Loucy (cell line): Measurements from ENCODE around the gene TESMIN.

Experiments used
- H2AFZ ChIP-seq: fragments of 200-600 bp; sonication (generic); 2 replicates; pipeline ENCODE4 v1.6.0; 2016; ENCODE audit warnings: antibody characterized with exemption, mild to moderate bottlenecking, low read length, moderate library complexity
- H3F3A ChIP-seq: fragments of 200-600 bp; 2 replicates; pipeline ENCODE4 v1.6.0; 2016; ENCODE audit warnings: antibody characterized with exemption, low read depth, mild to moderate bottlenecking
- H3K27me3 ChIP-seq: fragments of 200-600 bp; sonication (generic); 2 replicates; pipeline ENCODE4 v1.6.1; 2014; ENCODE audit warnings: low read length, mild to moderate bottlenecking; ENCODE audit not compliant: insufficient read depth, poor library complexity, severe bottlenecking
- H3K36me3 ChIP-seq: fragments of 200-600 bp; sonication (generic); 2 replicates; pipeline ENCODE4 v1.6.1; 2016; ENCODE audit warnings: low read length; ENCODE audit not compliant: insufficient read depth
- H3K4me1 ChIP-seq: fragments of 200-600 bp; sonication (generic); 2 replicates; pipeline ENCODE4 v1.5.1; 2014; ENCODE audit warnings: low read length, mild to moderate bottlenecking; ENCODE audit not compliant: insufficient read depth, poor library complexity, severe bottlenecking
- H3K4me2 ChIP-seq: fragments of 200-600 bp; sonication (generic); 2 replicates; pipeline ENCODE4 v1.6.0; 2014; ENCODE audit warnings: antibody characterized with exemption, low read length, low read depth, mild to moderate bottlenecking; ENCODE audit not compliant: poor library complexity, severe bottlenecking
- H3K4me3 ChIP-seq: fragments of 200-600 bp; sonication (generic); 2 replicates; pipeline ENCODE4 v1.5.1; 2014; ENCODE audit warnings: low read length, mild to moderate bottlenecking, mixed read lengths; ENCODE audit not compliant: poor library complexity, severe bottlenecking
- H3K79me2 ChIP-seq: fragments of 200-600 bp; sonication (generic); 2 replicates; pipeline ENCODE4 v1.6.1; 2014; ENCODE audit warnings: low read length; ENCODE audit not compliant: insufficient read depth
- H3K9ac ChIP-seq: fragments of 200-600 bp; sonication (generic); 2 replicates; pipeline ENCODE4 v1.6.0; 2014; ENCODE audit warnings: mild to moderate bottlenecking, low read depth, low read length, moderate library complexity; ENCODE audit not compliant: poor library complexity, severe bottlenecking
- H3K9me2 ChIP-seq: fragments of 200-600 bp; sonication (generic); replicated peaks from 2 replicates; pipeline ENCODE4 v1.6.1; 2016; ENCODE audit warnings: low read depth, low read length, mixed read lengths
- H3K9me3 ChIP-seq: fragments of 200-600 bp; sonication (generic); 2 replicates; pipeline ENCODE4 v1.6.1; 2014; ENCODE audit warnings: mild to moderate bottlenecking, antibody characterized with exemption, low read length, low read depth; ENCODE audit not compliant: insufficient read depth
- H4K20me1 ChIP-seq: fragments of 200-600 bp; sonication (generic); 2 replicates; pipeline ENCODE4 v1.6.0; 2014; ENCODE audit warnings: antibody characterized with exemption, low read length, mild to moderate bottlenecking; ENCODE audit not compliant: insufficient read depth, poor library complexity, severe bottlenecking
- EZH2phosphoT487 ChIP-seq: fragments of 200-600 bp; IDR thresholded peaks from 2 replicates; pipeline ENCODE4 v1.6.1; 2018; ENCODE audit warnings: antibody characterized with exemption, mild to moderate bottlenecking, moderate library complexity, borderline replicate concordance
- TF ChIP-seq, protein P1 (sequence below): fragments of 200-600 bp; sonication (generic); conservative IDR thresholded peaks from 2 replicates; pipeline ENCODE4 v1.5.1; 2014; ENCODE audit warnings: mild to moderate bottlenecking, antibody characterized with exemption, low read length

Gene TESMIN

DNA sequence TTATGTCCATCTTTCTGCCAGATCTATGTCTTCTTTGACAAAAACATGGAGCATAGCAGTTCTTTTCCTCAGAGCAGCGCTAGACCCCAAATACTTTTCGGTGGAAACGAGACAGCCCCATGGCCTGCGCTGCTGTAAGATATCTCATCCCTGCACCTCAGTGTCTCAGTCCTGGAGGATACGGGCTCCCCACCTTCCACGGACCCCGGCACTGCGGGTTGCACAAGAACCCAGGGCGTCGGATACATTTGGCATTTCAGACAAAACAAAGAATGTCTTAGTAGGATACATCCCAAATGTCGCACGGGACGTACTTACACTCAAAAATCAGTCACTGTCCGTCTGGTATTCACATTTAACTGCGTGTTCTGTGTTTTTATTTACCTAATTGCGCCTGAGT, 76.9 kb downstream of the TESMIN start:
- no peaks in the 10 kb centered on the region for H3K36me3 ChIP-seq

GRCh38 chr11:68673991-68674390, 77.3 kb downstream of the TESMIN start:
- Histone ChIP-seq H3K9ac (no peak overlapping the region), H3F3A (no peaks in the 10 kb centered on the region), H3K4me2 (no peak overlapping the region), H2AFZ (no peak overlapping the region), H4K20me1 (no peaks in the 10 kb centered on the region), H3K9me3 (no peaks in the 10 kb centered on the region), H3K27me3 (no peaks in the 10 kb centered on the region), H3K4me3 (no peak overlapping the region), H3K36me3 (no peaks in the 10 kb centered on the region), H3K9me2 (no peaks in the 10 kb centered on the region), H3K79me2 (no peaks in the 10 kb centered on the region), H3K4me1 (no peaks in the 10 kb centered on the region)
- TF ChIP-seq, protein P1, sequence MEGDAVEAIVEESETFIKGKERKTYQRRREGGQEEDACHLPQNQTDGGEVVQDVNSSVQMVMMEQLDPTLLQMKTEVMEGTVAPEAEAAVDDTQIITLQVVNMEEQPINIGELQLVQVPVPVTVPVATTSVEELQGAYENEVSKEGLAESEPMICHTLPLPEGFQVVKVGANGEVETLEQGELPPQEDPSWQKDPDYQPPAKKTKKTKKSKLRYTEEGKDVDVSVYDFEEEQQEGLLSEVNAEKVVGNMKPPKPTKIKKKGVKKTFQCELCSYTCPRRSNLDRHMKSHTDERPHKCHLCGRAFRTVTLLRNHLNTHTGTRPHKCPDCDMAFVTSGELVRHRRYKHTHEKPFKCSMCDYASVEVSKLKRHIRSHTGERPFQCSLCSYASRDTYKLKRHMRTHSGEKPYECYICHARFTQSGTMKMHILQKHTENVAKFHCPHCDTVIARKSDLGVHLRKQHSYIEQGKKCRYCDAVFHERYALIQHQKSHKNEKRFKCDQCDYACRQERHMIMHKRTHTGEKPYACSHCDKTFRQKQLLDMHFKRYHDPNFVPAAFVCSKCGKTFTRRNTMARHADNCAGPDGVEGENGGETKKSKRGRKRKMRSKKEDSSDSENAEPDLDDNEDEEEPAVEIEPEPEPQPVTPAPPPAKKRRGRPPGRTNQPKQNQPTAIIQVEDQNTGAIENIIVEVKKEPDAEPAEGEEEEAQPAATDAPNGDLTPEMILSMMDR = no peak
- no peak for TF ChIP-seq EZH2phosphoT487

More for the DNA sequence above, 76.9 kb downstream of the TESMIN start:
- no peak overlapping the region for H3K4me3 ChIP-seq
- H3K9me3 ChIP-seq = no peaks in the 10 kb centered on the region
- no peaks in the 10 kb centered on the region for H3F3A ChIP-seq
- H3K4me2 ChIP-seq = no peak overlapping the region
- H2AFZ ChIP-seq = no peak overlapping the region
- H3K27me3 ChIP-seq = no peaks in the 10 kb centered on the region
- no peak overlapping the region for H3K9ac ChIP-seq
- no peaks in the 10 kb centered on the region for H4K20me1 ChIP-seq
- H3K9me2 ChIP-seq = no peaks in the 10 kb centered on the region
- no peak for TF ChIP-seq EZH2phosphoT487
- TF ChIP-seq, protein P1 = no peak
- no peaks in the 10 kb centered on the region for H3K79me2 ChIP-seq
- no peaks in the 10 kb centered on the region for H3K4me1 ChIP-seq

GRCh38 chr11:68673306-68673945, 77.9 kb downstream of the TESMIN start:
- TF ChIP-seq, protein P1 = no peak
- TF ChIP-seq EZH2phosphoT487 = no peak
- Histone ChIP-seq H4K20me1 (no peaks in the 10 kb centered on the region), H3K4me2 (no peak overlapping the region), H3K36me3 (no peaks in the 10 kb centered on the region), H2AFZ (no peak overlapping the region), H3K4me1 (no peaks in the 10 kb centered on the region), H3F3A (no peaks in the 10 kb centered on the region), H3K9ac (no peak overlapping the region), H3K79me2 (no peaks in the 10 kb centered on the region), H3K27me3 (no peaks in the 10 kb centered on the region), H3K9me3 (no peaks in the 10 kb centered on the region), H3K9me2 (no peaks in the 10 kb centered on the region), H3K4me3 (no peak overlapping the region)
